Muscle of leg (tissue), 11 donors: ENCODE measurements around the gene MROH2A. TPM values are rescaled to one million over a fixed set of nuclear protein-coding genes. Genes with fewer than 3 reads are reported as not detected.

Experiments used
- DNase-seq: peaks from one replicate; pipeline ENCODE4 v3.0.0; 2013
- H3K27ac ChIP-seq: one replicate; pipeline ENCODE4 v1.5.1; 2013; ENCODE audit warnings: mild to moderate bottlenecking, low read length, control low read depth
- H3K27me3 ChIP-seq: one replicate; pipeline ENCODE4 v1.6.1; 2013; ENCODE audit warnings: low read length; ENCODE audit not compliant: control insufficient read depth, insufficient read depth
- H3K36me3 ChIP-seq: one replicate; pipeline ENCODE4 v1.6.1; 2013; ENCODE audit warnings: low read length; ENCODE audit not compliant: control insufficient read depth, insufficient read depth
- H3K4me1 ChIP-seq: one replicate; pipeline ENCODE4 v1.6.1; 2013; ENCODE audit warnings: low read length; ENCODE audit not compliant: control insufficient read depth, insufficient read depth
- H3K4me3 ChIP-seq: one replicate; pipeline ENCODE4 v1.5.1; 2013; ENCODE audit warnings: low read length, control low read depth
- H3K9me3 ChIP-seq: replicated peaks from 2 replicates; pipeline ENCODE4 v1.6.1; 2013; ENCODE audit warnings: low read depth, low read length; ENCODE audit not compliant: control insufficient read depth
- WGBS: methylation state at CpG from one replicate; pipeline ENCODE4 v1.1.5; 2013; ENCODE audit warnings: missing lambda C conversion rate; ENCODE audit not compliant: insufficient coverage; 5-methylcytosine and 5-hydroxymethylcytosine counted together
- polyA plus RNA-seq, 8 donors: library from polyadenylated mRNA; unstranded; fragments of 120-200 nt; gene quantifications; one replicate each; pipeline versions ENCODE4 v1.2.1 to v1.2.3, GENCODE V29; 2013; ENCODE audit warnings: inconsistent platforms in 1 of 8, low replicate concordance in 1 of 8; ENCODE audit not compliant: insufficient read length in 8 of 8, insufficient read depth in 1 of 8
- total RNA-seq: library from RNA; stranded (reverse); fragments of 120-200 nt; gene quantifications from one replicate; pipeline ENCODE4 v1.2.4, GENCODE V29; 2013

MROH2A gene
- total and polyA plus RNA-seq, 9 donors = not detected

DNA sequence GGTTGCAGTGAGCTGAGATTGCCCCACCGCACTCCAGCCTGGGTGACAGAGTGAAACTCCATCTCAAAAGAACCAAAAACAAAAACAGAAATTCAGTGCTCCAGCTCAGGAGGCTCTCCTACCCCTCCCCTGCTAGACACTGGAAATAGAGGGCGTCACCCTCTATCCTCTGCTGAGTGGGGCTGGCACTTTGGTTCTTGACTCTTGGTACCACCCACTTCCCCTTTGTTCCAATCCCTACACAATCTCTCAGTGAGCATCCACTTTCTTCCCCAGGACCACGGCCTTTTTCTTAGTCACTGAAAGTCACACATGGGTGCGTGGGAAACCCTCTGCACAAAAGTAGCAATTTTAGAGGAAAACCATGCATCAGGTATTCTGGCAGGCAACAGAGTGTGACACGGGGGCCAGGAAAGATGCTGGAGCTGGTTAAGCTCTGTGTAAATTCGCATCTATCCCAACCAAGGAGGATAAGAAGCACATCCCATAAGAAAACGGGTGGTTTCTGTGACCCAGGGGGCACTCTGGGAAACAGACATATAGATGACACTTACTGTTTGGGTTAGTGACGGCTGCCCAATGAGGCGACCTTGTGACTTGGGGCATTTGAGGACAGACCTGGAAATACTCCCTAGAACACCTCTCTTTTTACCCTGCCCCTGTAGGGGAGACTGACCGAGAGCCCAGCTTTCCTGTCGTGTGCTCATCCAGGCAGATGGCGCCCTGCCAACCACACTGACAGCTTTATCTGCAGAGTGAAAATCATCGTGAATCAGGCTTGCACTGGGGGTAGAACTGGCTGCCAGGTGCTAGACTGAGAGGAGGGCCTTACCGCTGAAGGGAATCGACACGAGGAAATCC is 68.5 kb downstream of the MROH2A start:
- no peaks in the 10 kb centered on the region for H3K9me3 ChIP-seq
- no peaks in the 10 kb centered on the region for H3K27me3 ChIP-seq
- H3K36me3 ChIP-seq = peaks cover 77% of the 10 kb centered on the region
- H3K4me1 ChIP-seq = no peaks in the 10 kb centered on the region
- no peak overlapping the region for H3K27ac ChIP-seq
- no peak for DNase-seq
- H3K4me3 ChIP-seq = no peak overlapping the region
- 90% methylated on average over 13 of the region's 16 CpGs for WGBS

GRCh38 chr2:233847248-233847898 is 69.2 kb downstream of the MROH2A start:
- Histone ChIP-seq H3K27me3 (no peaks in the 10 kb centered on the region), H3K9me3 (no peaks in the 10 kb centered on the region), H3K27ac (no peak overlapping the region), H3K4me1 (peaks cover 3% of the 10 kb centered on the region), H3K4me3 (no peak overlapping the region), H3K36me3 (peaks cover 75% of the 10 kb centered on the region)
- 92% methylated on average over 11 of the region's 13 CpGs for WGBS
- no peak for DNase-seq

- H3K36me3 ChIP-seq = peaks cover 70% of the 10 kb centered on the region
- H3K4me3 ChIP-seq = no peak overlapping the region
- H3K9me3 ChIP-seq = no peaks in the 10 kb centered on the region
- H3K27me3 ChIP-seq = no peaks in the 10 kb centered on the region
- H3K27ac ChIP-seq = no peak overlapping the region
- peaks cover 3% of the 10 kb centered on the region for H3K4me1 ChIP-seq
- 94% methylated on average over 13 of the region's 13 CpGs for WGBS
- DNase-seq = no peak
Measured at GRCh38 chr2:233848276-233848675, 70.1 kb downstream of the MROH2A start.

- Histone ChIP-seq H3K4me1 (peaks cover 12% of the 10 kb centered on the region), H3K4me3 (no peak overlapping the region), H3K36me3 (peaks cover 55% of the 10 kb centered on the region), H3K27me3 (no peaks in the 10 kb centered on the region), H3K27ac (no peak overlapping the region), H3K9me3 (no peaks in the 10 kb centered on the region)
- no peak for DNase-seq
- 94% methylated on average over 11 of the region's 13 CpGs for WGBS
Measured at GRCh38 chr2:233849607-233850271, 71.6 kb downstream of the MROH2A start.

DNA sequence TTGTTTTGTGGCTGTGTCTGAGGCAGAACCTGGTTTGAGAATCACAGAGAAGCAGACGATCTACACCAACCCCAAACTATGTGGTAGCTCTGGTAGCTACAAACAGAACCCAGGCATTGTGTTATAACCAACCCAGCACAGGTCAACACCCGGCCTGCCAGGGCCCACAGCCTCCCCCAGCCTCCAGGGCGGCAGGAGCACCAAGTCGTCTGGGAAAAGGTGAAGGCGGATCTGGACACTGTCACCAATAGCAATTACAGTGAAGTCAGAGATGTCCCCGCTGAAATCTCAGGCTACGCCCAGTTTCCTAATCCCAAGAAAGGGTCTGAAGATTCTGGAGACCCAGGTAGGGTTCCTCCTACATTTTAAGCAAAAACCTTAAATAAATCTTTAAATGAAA is 72.6 kb downstream of the MROH2A start:
- WGBS = 88% methylated on average over 6 of the region's 7 CpGs
- no peak for DNase-seq
- H3K27ac ChIP-seq = no peak overlapping the region
- H3K27me3 ChIP-seq = no peaks in the 10 kb centered on the region
- H3K4me3 ChIP-seq = no peak overlapping the region
- peaks cover 53% of the 10 kb centered on the region for H3K36me3 ChIP-seq
- no peaks in the 10 kb centered on the region for H3K9me3 ChIP-seq
- peaks cover 15% of the 10 kb centered on the region for H3K4me1 ChIP-seq

DNA sequence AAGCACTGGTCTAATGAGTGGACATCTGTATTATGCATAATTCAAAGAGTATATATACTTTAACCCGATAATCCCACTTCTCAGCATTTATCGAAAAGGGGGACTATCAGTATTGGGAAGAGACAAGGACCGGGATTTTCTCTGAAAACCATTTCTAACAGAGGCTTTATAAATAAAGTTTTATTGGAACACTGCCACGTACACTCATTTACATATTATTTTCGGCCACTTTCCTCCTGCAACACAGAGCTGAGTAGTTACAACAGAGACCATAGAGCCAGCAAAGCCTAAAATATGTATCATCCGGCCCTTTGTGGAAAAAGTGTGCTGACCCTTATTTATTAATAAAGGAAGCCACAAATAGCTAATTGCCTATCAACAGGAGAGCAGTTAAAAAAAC is 73.0 kb downstream of the MROH2A start:
- DNase-seq = no peak
- Histone ChIP-seq H3K27me3 (no peaks in the 10 kb centered on the region), H3K27ac (no peak overlapping the region), H3K9me3 (no peaks in the 10 kb centered on the region), H3K4me1 (peaks cover 15% of the 10 kb centered on the region), H3K36me3 (peaks cover 52% of the 10 kb centered on the region), H3K4me3 (no peak overlapping the region)
- WGBS = no CpG with 5 or more reads among the region's 6 CpGs

DNA sequence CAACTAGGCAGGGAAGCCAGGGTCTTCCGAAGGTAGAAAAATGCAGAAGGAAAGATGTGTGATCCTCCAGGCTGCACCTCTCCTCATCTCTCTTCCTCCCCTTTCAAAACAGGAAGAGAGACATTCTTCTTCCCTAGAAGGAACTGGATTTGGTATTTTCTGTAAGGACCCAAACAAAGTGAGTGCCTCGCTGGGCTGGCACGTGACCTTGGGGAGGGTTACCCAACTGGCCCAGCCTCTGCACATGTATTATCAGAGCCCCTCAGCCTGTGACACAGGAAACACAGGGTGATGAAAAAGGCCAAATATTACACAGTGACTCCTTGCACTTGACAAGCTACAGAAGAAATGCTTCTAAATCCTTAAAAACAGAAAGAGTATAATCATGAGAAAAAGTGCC is 73.9 kb downstream of the MROH2A start:
- WGBS = no CpG with 5 or more reads among the region's 3 CpGs
- no peak overlapping the region for H3K27ac ChIP-seq
- DNase-seq = no peak

GRCh38 chr2:233853353-233853752 is 75.2 kb downstream of the MROH2A start:
- H3K27ac ChIP-seq = no peak overlapping the region
- no peak for DNase-seq
- peaks cover 15% of the 10 kb centered on the region for H3K4me1 ChIP-seq
- H3K9me3 ChIP-seq = no peaks in the 10 kb centered on the region
- no CpG with 5 or more reads among the region's 8 CpGs for WGBS
- peaks cover 30% of the 10 kb centered on the region for H3K36me3 ChIP-seq
- peak overlapping the region; percentile 93 for H3K4me3 ChIP-seq
- H3K27me3 ChIP-seq = no peaks in the 10 kb centered on the region

More for the DNA sequence above, 73.9 kb downstream of the MROH2A start:
- Histone ChIP-seq H3K9me3 (no peaks in the 10 kb centered on the region), H3K4me3 (no peak overlapping the region), H3K4me1 (peaks cover 15% of the 10 kb centered on the region), H3K27me3 (no peaks in the 10 kb centered on the region), H3K36me3 (peaks cover 43% of the 10 kb centered on the region)

DNA sequence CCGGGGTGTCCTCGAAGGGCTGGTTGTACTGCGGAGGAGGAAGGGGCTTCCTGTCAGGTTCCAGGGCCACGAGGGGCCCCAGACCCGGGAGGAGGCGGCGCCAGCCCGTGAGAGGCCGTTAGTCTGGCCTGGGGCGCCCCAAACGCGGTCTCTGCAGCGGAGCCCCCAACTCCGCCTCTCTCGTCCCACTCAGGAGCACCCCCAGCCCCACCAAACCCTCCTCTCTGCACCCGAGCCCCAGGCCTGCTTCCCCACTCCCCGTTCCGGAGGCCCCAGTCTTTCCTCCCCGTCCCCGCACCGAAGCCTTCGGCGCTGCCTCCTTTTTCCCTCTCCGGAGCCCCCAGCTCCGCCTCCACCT is 75.7 kb downstream of the MROH2A start:
- no peaks in the 10 kb centered on the region for H3K9me3 ChIP-seq
- peak overlapping the region; percentile 93 for H3K4me3 ChIP-seq
- whole genome bisulfite sequencing = under 1% methylated on average over 25 of the region's 25 CpGs
- H3K27me3 ChIP-seq = no peaks in the 10 kb centered on the region
- H3K27ac ChIP-seq = no peak overlapping the region
- H3K36me3 ChIP-seq = peaks cover 25% of the 10 kb centered on the region
- DNase-seq = no peak
- H3K4me1 ChIP-seq = peaks cover 15% of the 10 kb centered on the region
